Hepatocyte (in vitro differentiated cells): ENCODE results near the gene ACTG1. TPM values are rescaled to one million over a fixed set of nuclear protein-coding genes. Genes with fewer than 3 reads are reported as not detected.

Experiments
- DNase-seq: peaks from one replicate; pipeline ENCODE4 v3.0.0-alpha.2; 2016; ENCODE audit warnings: low spot score
- H2AFZ ChIP-seq: fragments of 200-600 bp; sonication (generic); 2 replicates; pipeline ENCODE4 v1.6.0; 2016; ENCODE audit warnings: antibody characterized with exemption, mild to moderate bottlenecking
- H3K27ac ChIP-seq: fragments of 200-600 bp; sonication (generic); 2 replicates; pipeline ENCODE4 v1.5.1; 2016; ENCODE audit warnings: mild to moderate bottlenecking
- H3K27me3 ChIP-seq: fragments of 200-600 bp; sonication (generic); 2 replicates; pipeline ENCODE4 v1.6.1; 2016
- H3K36me3 ChIP-seq: fragments of 200-600 bp; sonication (generic); replicated peaks from 2 replicates; pipeline ENCODE4 v1.5.1; 2016; ENCODE audit warnings: low read depth; ENCODE audit not compliant: insufficient read depth
- H3K4me1 ChIP-seq: fragments of 200-600 bp; sonication (generic); 2 replicates; pipeline ENCODE4 v1.5.1; 2016; ENCODE audit warnings: mild to moderate bottlenecking, moderate library complexity; ENCODE audit not compliant: insufficient read depth
- H3K4me2 ChIP-seq: fragments of 200-600 bp; sonication (generic); 2 replicates; pipeline ENCODE4 v1.6.0; 2016
- H3K4me3 ChIP-seq: fragments of 200-600 bp; sonication (generic); 2 replicates; pipeline ENCODE4 v1.5.1; 2016; ENCODE audit warnings: mild to moderate bottlenecking
- H3K79me2 ChIP-seq: fragments of 200-600 bp; sonication (generic); 2 replicates; pipeline ENCODE4 v1.6.0; 2017; ENCODE audit warnings: mild to moderate bottlenecking
- H3K9me2 ChIP-seq: fragments of 200-600 bp; sonication (generic); replicated peaks from 2 replicates; pipeline ENCODE4 v1.6.0; 2017; ENCODE audit warnings: mild to moderate bottlenecking; ENCODE audit not compliant: insufficient read depth
- H3K9me3 ChIP-seq: fragments of 200-600 bp; sonication (generic); 2 replicates; pipeline ENCODE4 v1.5.1; 2016; ENCODE audit warnings: low read depth, mild to moderate bottlenecking
- H4K20me1 ChIP-seq: fragments of 200-600 bp; sonication (generic); 2 replicates; pipeline ENCODE4 v1.6.0; 2016; ENCODE audit warnings: mild to moderate bottlenecking; ENCODE audit not compliant: insufficient read depth, poor library complexity, severe bottlenecking
- EZH2 ChIP-seq: fragments of 200-600 bp; sonication (generic); IDR thresholded peaks from 2 replicates; pipeline ENCODE4 v1.6.1; 2016; ENCODE audit warnings: antibody characterized with exemption, mild to moderate bottlenecking, borderline replicate concordance
- EZH2phosphoT487 ChIP-seq: fragments of 200-600 bp; sonication (generic); IDR thresholded peaks from one replicate; pipeline ENCODE4 v1.6.1; 2018; ENCODE audit warnings: antibody characterized with exemption, mild to moderate bottlenecking, low read depth, moderate library complexity; ENCODE audit not compliant: unreplicated experiment, severe bottlenecking
- WGBS: methylation state at CpG from one replicate; pipeline ENCODE4 v1.1.6; 2016; ENCODE audit warnings: low lambda C conversion rate; ENCODE audit errors: missing lambda C conversion rate; 5-methylcytosine and 5-hydroxymethylcytosine counted together
- polyA plus RNA-seq: library from polyadenylated mRNA; unstranded; fragments of >200 nt; fragmentation: Nextera tagmentation; extraction: Ambion mirVana; gene quantifications from 2 replicates; pipeline ENCODE4 v1.2.1, GENCODE V29; 2016
- total RNA-seq: library from RNA; depleted of rRNA; stranded (reverse); fragments of >200 nt; gene quantifications from 2 replicates; pipeline ENCODE4 v1.2.3, GENCODE V29; 2014
- TF ChIP-seq, protein P1 (sequence below): fragments of 200-600 bp; sonication (generic); IDR thresholded peaks from 2 replicates; pipeline ENCODE4 v1.5.1; 2016; ENCODE audit warnings: antibody characterized with exemption, mild to moderate bottlenecking; ENCODE audit not compliant: poor library complexity

Gene ACTG1
- total and polyA plus RNA-seq, 2 experiments from 2014 or later, result 2,832 to 3,298 TPM

DNA sequence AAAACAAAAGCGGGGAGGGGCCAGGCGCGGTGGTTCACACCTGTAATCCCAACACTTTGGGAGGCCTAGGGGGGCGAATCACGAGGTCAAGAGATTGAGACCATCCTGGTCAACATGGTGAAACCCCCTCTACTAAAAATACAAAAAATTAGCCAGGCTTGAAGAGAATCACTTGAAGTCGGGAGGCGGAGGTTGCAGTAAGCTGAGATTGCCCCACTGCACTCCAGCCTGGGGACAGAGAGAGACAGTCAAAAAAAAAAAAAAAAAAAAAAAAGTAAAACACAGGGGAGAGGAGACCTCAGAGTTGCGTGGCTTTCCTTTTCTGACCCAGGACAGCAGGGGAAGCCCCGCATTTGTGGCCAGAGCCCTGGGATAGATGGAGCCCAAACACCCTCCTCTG is 19.9 kb downstream of the ACTG1 start:
- Histone ChIP-seq H4K20me1 (no peaks in the 10 kb centered on the region), H3K27ac (no peak overlapping the region), H2AFZ (no peak overlapping the region), H3K9me3 (no peaks in the 10 kb centered on the region), H3K79me2 (peaks cover 4% of the 10 kb centered on the region), H3K27me3 (no peaks in the 10 kb centered on the region), H3K4me2 (peak overlapping the region; percentile 61), H3K36me3 (no peaks in the 10 kb centered on the region), H3K9me2 (no peaks in the 10 kb centered on the region), H3K4me1 (peaks cover 28% of the 10 kb centered on the region), H3K4me3 (no peak overlapping the region)
- no peak for DNase-seq
- 90% methylated on average over 7 of the region's 9 CpGs for WGBS
- TF ChIP-seq EZH2phosphoT487 (no peak), EZH2 (no peak)
- TF ChIP-seq, protein P1, sequence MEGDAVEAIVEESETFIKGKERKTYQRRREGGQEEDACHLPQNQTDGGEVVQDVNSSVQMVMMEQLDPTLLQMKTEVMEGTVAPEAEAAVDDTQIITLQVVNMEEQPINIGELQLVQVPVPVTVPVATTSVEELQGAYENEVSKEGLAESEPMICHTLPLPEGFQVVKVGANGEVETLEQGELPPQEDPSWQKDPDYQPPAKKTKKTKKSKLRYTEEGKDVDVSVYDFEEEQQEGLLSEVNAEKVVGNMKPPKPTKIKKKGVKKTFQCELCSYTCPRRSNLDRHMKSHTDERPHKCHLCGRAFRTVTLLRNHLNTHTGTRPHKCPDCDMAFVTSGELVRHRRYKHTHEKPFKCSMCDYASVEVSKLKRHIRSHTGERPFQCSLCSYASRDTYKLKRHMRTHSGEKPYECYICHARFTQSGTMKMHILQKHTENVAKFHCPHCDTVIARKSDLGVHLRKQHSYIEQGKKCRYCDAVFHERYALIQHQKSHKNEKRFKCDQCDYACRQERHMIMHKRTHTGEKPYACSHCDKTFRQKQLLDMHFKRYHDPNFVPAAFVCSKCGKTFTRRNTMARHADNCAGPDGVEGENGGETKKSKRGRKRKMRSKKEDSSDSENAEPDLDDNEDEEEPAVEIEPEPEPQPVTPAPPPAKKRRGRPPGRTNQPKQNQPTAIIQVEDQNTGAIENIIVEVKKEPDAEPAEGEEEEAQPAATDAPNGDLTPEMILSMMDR, result no peak

DNA sequence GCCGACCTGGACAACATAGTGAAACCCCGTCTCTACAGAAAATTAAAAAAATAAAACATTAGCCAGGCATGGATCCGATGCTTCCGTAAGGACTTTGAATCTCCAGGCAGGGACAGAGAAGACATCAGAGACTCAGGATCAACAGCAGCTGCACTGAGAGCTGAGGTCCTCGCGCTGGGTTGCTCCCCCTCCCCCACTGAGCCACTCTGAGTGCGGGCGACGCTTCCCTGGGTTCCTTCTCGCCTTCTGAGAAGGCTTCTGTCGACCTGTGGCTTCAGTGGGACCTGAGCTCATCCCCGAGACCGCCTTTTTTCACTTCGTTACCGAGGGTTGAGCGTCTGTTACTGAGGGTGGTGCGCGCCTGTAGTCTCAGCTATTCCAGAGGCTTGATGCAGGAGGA is 20.4 kb downstream of the ACTG1 start:
- H3K4me2 ChIP-seq, result peak overlapping the region; percentile 61
- H3K27me3 ChIP-seq, result no peaks in the 10 kb centered on the region
- no peak overlapping the region for H3K4me3 ChIP-seq
- peaks cover 32% of the 10 kb centered on the region for H3K4me1 ChIP-seq
- H4K20me1 ChIP-seq, result no peaks in the 10 kb centered on the region
- H3K9me2 ChIP-seq, result no peaks in the 10 kb centered on the region
- 54% methylated on average over 18 of the region's 18 CpGs for WGBS
- no peak for DNase-seq
- no peaks in the 10 kb centered on the region for H3K36me3 ChIP-seq
- no peak overlapping the region for H2AFZ ChIP-seq
- no peak overlapping the region for H3K27ac ChIP-seq
- H3K9me3 ChIP-seq, result no peaks in the 10 kb centered on the region
- TF ChIP-seq, protein P1, result no peak
- TF ChIP-seq EZH2phosphoT487 (no peak), EZH2 (no peak)
- H3K79me2 ChIP-seq, result peaks cover 4% of the 10 kb centered on the region

DNA sequence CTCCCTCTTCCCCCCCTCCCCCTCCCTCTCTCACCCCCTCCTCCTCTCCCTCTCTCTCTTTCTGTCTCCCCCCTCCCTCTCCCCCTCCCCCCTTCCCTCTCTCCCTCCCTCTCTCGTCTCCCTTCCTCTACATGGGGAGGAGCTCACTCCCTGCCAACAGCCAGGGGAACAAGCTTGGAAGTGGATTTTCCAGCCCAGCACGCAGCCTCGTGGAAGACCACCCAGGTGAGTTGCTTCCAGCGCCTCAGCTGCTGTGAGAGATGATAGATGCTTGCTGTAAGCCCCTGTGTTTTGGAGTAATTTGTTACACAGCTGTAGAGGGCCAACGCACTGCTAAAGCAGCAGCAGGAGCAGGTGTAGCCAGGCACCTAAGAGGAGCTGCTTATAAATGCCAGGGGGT is 20.8 kb downstream of the ACTG1 start:
- WGBS, result 20% methylated on average over 5 of the region's 5 CpGs
- no peak for DNase-seq
- no peak for TF ChIP-seq EZH2phosphoT487
- no peak for TF ChIP-seq EZH2
- TF ChIP-seq, protein P1, result no peak

DNA sequence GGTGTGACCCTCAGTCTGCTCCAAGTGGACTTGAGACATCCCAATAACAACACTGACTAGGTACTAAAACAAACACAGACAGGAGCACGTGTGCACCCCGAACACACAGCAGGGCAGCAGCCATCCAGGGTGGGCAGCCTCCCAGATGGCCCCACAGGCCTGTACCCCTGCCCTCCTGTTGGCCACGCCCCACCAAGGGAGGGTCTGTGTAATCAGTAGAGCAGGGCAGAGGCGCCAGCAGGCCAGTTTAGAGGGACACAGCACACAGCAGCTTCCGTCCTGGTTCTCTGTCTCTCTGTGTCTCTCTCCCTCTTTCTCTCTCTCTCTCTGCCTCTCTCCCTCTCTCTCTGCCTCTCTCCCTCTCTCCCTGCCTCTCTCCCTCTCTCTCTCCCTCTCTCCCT is 21.4 kb downstream of the ACTG1 start:
- Histone ChIP-seq H3K4me3 (no peak overlapping the region), H3K9me3 (no peaks in the 10 kb centered on the region), H2AFZ (no peak overlapping the region), H3K79me2 (peaks cover 4% of the 10 kb centered on the region), H3K9me2 (no peaks in the 10 kb centered on the region), H3K27ac (peak overlapping the region; percentile 37), H3K4me2 (peak overlapping the region; percentile 42), H3K27me3 (no peaks in the 10 kb centered on the region), H4K20me1 (no peaks in the 10 kb centered on the region), H3K36me3 (no peaks in the 10 kb centered on the region), H3K4me1 (peaks cover 36% of the 10 kb centered on the region)
- WGBS, result 51% methylated on average over 4 of the region's 5 CpGs
- TF ChIP-seq, protein P1, result no peak
- TF ChIP-seq EZH2phosphoT487 (no peak), EZH2 (no peak)
- peak; percentile 73 for DNase-seq

More for the DNA sequence above, 20.8 kb downstream of the ACTG1 start:
- H3K9me3 ChIP-seq, result no peaks in the 10 kb centered on the region
- no peak overlapping the region for H3K27ac ChIP-seq
- peaks cover 36% of the 10 kb centered on the region for H3K4me1 ChIP-seq
- H3K79me2 ChIP-seq, result peaks cover 4% of the 10 kb centered on the region
- no peaks in the 10 kb centered on the region for H3K9me2 ChIP-seq
- no peaks in the 10 kb centered on the region for H4K20me1 ChIP-seq
- H3K4me3 ChIP-seq, result no peak overlapping the region
- no peaks in the 10 kb centered on the region for H3K27me3 ChIP-seq
- H3K36me3 ChIP-seq, result no peaks in the 10 kb centered on the region
- no peak overlapping the region for H2AFZ ChIP-seq
- peak overlapping the region; percentile 61 for H3K4me2 ChIP-seq
